Measurements from ENCODE around the gene ABHD16A.

Gene ABHD16A

GRCh38 chr6:31690231-31691077 is 12.7 kb downstream of the ABHD16A start:
- no peak for DNase-seq (ENCODE audit: low read depth in 2 of 2, low spot score in 1 of 2)

GRCh38 chr6:31689249-31690110 is 13.6 kb downstream of the ABHD16A start:
- DNase-seq (ENCODE audit: low read depth in 2 of 2, low spot score in 1 of 2), result no peak

- no peak for DNase-seq (ENCODE audit: low read depth in 2 of 2, low spot score in 1 of 2)
Measured at GRCh38 chr6:31687860-31688693, 15.0 kb downstream of the ABHD16A start.

- no peak for DNase-seq (ENCODE audit: low read depth in 2 of 2, low spot score in 1 of 2)
Measured at GRCh38 chr6:31687321-31687720, 15.8 kb downstream of the ABHD16A start.

GRCh38 chr6:31686483-31686882 is 16.6 kb downstream of the ABHD16A start:
- no peak for DNase-seq (ENCODE audit: low read depth in 2 of 2, low spot score in 1 of 2)

GRCh38 chr6:31683591-31683990 is 19.5 kb downstream of the ABHD16A start:
- DNase-seq (ENCODE audit: low read depth in 2 of 2, low spot score in 1 of 2), result no peak

GRCh38 chr6:31681135-31681671 is 21.9 kb downstream of the ABHD16A start:
- DNase-seq (ENCODE audit: low read depth in 2 of 2, low spot score in 1 of 2), result no peak

- peak in 1 of 2 donors; percentile 45 for DNase-seq (ENCODE audit: low read depth in 2 of 2, low spot score in 1 of 2)
Measured at GRCh38 chr6:31680226-31681134, 22.6 kb downstream of the ABHD16A start, which contains the start of gene LY6G5C. LY6G5C (minus strand) TSS chr6:31681067; CDS start chr6:31680373, 694 bp downstream.

- DNase-seq (ENCODE audit: low read depth in 2 of 2, low spot score in 1 of 2), result no peak
Measured at GRCh38 chr6:31677955-31678354, 25.2 kb downstream of the ABHD16A start.

GRCh38 chr6:31676904-31677303 is 26.2 kb downstream of the ABHD16A start:
- no peak for DNase-seq (ENCODE audit: low read depth in 2 of 2, low spot score in 1 of 2)

GRCh38 chr6:31676322-31676903 is 26.7 kb downstream of the ABHD16A start:
- no peak for DNase-seq (ENCODE audit: low read depth in 2 of 2, low spot score in 1 of 2)

- DNase-seq (ENCODE audit: low read depth in 2 of 2, low spot score in 1 of 2), result no peak
Measured at GRCh38 chr6:31669676-31670075, 33.4 kb downstream of the ABHD16A start, which contains the start of gene LY6G5B. LY6G5B (plus strand) TSS chr6:31669976; CDS start chr6:31670951, 975 bp downstream.

GRCh38 chr6:31666337-31666965 is 36.7 kb downstream of the ABHD16A start:
- no peak for DNase-seq (ENCODE audit: low read depth in 2 of 2, low spot score in 1 of 2)

GRCh38 chr6:31665501-31666336 is 37.4 kb downstream of the ABHD16A start, which contains the start of gene CSNK2B:
CSNK2B (plus strand) TSS chr6:31666080; CDS start chr6:31666832, 752 bp downstream.
- peak; percentile 93 to 97 for DNase-seq (ENCODE audit: low read depth in 2 of 2, low spot score in 1 of 2)

- peak; percentile 68 to 82 for DNase-seq (ENCODE audit: low read depth in 2 of 2, low spot score in 1 of 2)
Measured at GRCh38 chr6:31664790-31665500, 38.2 kb downstream of the ABHD16A start, which contains the start of gene GPANK1. GPANK1 (minus strand) TSS chr6:31664997; CDS start chr6:31664478, 519 bp downstream.

GRCh38 chr6:31663961-31664789 is 38.9 kb downstream of the ABHD16A start:
- no peak for DNase-seq (ENCODE audit: low read depth in 2 of 2, low spot score in 1 of 2)

Data from stimulated activated CD8-positive, alpha-beta memory T cell treated with anti-CD3 and anti-CD28 coated beads, Interleukin-4, amount 100 ng/mL, for 1 hour (primary cell).